Stimulated activated CD8-positive, alpha-beta memory T cell treated with anti-CD3 and anti-CD28 coated beads, Interleukin-15, amount 100 ng/mL, for 48 hours (primary cell): ENCODE data around the gene RNF17.
A peak's percentile ranks its signal among the peaks of the same experiment; 100 is the strongest.
"Not testable (repeated sequence)": the region's sequence is repeated elsewhere in the genome, so short reads cannot be mapped to it uniquely, and the experiment has no call there.

ENCODE experiments used
- DNase-seq, 2 donors: peaks; one replicate each; pipeline ENCODE4 v3.0.0-alpha.2; 2020; ENCODE audit warnings: low read depth in 2 of 2

The RNF17 gene

DNA sequence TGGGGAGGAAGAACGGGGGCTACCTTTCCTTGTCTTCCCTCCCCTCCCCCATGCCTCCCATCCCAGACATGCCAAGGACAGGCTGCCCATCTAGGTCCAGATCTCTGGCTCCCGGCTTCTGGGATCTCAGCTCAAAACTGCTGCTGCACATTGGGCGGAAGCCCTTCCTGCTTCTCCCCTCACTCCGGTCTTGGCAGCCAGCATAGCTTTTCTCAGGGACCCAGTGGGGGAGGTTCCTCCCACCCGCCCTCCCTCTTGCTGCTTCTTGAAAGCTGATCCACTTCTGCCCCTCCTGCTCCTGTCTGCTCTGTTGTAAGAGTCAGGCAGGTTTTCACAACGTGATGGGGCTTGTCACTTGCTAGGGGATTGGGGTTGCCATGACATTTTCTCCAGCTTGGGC is 21.7 kb upstream of the RNF17 start:
- no peak for DNase-seq

GRCh38 chr13:24742977-24743376 is 21.0 kb upstream of the RNF17 start:
- no peak for DNase-seq

- no peak for DNase-seq
Observed at GRCh38 chr13:24744247-24744646, 19.7 kb upstream of the RNF17 start.

GRCh38 chr13:24745516-24745860 is 18.5 kb upstream of the RNF17 start:
- DNase-seq: no peak

- no peak for DNase-seq
Observed at GRCh38 chr13:24745861-24746617, 17.9 kb upstream of the RNF17 start.

- no peak for DNase-seq
Observed at GRCh38 chr13:24746618-24747247, 17.2 kb upstream of the RNF17 start.

GRCh38 chr13:24747248-24748060 is 16.5 kb upstream of the RNF17 start:
- peak in 1 of 2 donors; percentile 14 for DNase-seq

GRCh38 chr13:24748061-24748400 is 15.9 kb upstream of the RNF17 start:
- DNase-seq: no peak

DNA sequence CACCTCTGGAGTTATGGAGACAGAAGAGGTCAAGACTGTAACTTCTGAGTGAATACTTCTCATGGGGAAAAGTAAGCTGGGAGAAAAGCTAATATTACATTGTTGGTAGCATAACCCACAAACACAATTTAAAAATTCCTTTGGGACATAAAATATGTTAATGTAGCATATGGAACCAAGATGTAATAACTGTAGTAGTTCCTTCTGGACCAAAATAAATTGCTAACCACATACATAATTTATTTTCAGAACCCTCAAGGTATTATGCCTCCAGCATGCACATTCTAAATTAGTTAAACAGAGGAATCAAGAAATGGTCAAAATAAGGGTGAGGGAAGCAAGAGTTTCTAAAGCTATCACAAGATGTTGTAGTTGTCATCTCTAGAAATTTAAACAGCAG is 4.8 kb upstream of the RNF17 start:
- no peak for DNase-seq

GRCh38 chr13:24764276-24764630 is 284 bp downstream of the RNF17 start:
- no peak for DNase-seq

GRCh38 chr13:24777171-24777570 is 13.2 kb downstream of the RNF17 start:
- DNase-seq: no peak

DNA sequence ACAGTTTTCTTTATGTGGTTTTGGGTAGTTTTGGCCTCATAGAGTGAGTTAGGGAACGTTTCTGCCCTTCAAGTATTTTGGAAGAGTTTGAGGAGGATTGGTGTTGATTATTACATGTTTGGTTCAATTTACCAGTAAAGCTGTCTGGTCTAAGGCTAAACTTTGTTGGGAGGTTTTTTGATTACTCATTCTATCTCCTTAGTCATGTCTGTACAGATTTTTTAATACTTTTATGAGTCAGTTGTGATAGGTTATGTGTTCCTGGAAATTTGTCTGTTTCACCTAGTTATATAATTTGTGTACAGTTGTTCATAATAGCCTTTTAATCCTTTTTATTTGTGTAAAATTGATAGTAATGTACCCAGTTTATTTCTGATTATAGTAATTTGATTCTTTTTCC is 20.4 kb downstream of the RNF17 start:
- DNase-seq: no peak

- DNase-seq: no peak
Observed at GRCh38 chr13:24788538-24788937, 24.6 kb downstream of the RNF17 start.

- no peak for DNase-seq
Observed at GRCh38 chr13:24802074-24802473, 38.1 kb downstream of the RNF17 start.

DNA sequence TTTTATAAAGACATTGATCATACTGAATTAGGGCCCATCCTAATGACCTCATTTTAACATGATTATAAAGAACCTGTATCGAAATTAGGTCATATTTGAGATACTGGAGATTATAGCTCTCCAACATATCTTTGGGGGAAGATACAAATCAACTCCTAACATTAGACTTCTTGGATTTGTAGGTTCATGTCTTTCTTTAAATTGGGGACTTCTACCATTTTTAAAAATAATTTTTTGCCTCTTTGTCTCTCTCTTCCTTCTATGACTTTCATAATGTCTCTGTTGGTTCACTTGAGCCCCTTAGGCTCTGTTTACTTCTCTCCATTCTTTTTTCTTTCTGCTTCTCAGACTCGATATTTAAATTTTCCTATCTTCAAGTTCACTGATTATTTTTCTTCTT is 57.2 kb downstream of the RNF17 start:
- DNase-seq: no peak

DNA sequence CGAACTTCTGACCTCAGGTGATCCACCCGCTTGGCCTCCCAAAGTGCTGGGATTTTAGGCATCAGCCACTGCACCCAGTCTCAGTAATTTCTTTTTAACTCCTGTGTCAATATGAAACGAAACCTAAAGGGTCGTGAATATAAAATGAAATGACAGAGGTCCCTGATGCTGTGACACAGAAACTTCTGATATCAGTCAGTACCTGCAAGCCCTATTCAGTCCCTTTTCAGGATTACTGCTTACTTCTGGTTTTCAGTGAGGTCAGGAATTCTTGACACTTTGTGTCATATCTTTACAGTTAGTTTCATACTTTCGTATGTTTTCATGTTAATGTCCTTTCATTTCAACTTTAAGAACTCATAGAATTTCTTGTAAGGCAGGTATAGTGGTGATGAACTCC is 58.7 kb downstream of the RNF17 start:
- no peak for DNase-seq

DNA sequence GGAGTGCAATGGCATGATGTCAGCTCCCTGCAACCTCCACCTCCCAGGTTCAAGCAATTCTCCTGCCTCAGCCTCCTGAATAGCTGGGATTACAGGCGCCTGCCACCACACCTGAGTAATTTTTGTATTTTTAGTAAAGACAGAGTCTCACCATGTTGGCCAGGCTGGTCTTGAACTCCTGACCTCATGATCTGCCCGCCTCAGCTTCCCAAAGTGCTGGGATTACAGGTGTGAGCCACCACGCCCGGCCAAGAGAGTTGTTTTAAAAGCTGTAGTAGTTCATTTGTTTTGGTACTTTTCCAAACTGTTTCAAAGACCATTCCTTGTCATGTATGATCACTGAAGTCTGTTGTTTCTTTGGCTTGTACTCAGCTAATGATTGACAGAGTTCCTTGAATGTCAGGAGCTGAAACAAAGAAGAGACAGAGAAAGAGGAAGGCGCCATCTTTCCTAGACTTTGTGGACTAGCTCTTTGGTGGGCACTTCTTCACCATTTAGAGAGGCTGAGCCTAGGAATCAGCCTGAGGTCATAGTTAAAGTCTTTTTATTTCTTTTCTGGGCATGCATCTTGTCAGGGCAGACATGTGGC is 59.2 kb downstream of the RNF17 start:
- not testable (repeated sequence) for DNase-seq

GRCh38 chr13:24827799-24828198 is 63.8 kb downstream of the RNF17 start:
- no peak for DNase-seq

DNA sequence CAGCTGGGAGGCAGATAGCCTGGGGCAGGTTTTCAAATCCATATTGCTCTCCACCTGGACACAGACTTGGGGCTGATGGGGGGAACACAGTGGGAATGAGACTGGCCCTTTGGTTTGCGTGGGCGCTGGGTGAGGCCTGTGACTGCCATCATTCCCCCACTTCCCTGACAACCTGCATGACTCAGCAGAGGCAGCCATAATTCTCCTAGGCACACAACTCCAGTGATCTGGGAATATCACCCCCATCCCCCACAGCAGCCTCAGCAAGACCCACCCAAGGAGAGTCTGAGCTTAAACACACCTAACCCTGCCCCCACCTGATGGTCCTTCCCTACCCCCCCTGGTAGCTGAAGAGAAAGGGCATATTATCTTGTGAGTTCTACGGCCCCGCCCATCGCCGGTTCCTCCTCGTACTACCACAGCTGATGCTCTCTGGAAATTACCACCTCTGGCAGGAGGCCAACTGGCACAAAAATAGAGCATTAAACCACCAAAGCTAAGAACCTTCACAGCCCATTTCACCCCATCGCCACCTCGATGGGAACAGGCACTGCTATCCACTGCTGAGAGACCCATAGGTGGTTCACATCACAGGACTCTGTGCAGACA is 71.0 kb downstream of the RNF17 start:
- DNase-seq: no peak

GRCh38 chr13:24837528-24837927 is 73.6 kb downstream of the RNF17 start:
- DNase-seq: not testable (repeated sequence)

DNA sequence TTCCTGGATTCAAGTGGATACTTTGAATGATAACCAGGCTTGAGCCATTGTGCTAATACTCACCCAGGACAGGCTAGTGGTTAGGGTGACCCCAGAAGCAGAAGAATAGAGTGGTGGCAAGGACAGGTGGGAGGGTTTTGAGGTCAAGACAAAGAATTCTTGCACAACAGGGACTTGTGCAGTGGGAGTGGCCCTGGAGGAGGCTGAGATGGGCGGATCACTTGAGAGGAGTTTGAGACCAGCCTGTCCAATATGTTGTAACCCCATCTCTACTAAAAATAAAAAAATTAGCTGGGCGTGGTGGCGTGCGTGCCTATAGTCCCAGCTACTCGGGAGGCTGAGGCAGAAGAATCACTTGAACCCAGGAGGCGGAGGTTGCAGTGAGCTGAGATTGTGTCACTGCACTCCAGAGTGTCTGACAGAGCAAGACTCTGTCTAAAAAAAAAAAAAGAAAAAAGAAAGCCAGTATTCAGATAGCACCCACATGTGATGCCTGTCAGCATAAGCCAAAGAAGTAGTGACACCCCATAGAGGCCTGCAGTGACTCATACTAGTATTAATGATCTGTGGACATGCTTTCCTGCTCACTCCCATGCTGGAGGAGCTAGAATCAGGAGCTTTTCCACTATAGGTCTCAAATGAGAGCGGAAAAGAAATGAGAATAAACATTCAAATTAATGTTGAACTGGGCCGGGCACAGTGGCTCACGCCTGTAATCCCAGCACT is 78.7 kb downstream of the RNF17 start:
- no peak for DNase-seq

DNA sequence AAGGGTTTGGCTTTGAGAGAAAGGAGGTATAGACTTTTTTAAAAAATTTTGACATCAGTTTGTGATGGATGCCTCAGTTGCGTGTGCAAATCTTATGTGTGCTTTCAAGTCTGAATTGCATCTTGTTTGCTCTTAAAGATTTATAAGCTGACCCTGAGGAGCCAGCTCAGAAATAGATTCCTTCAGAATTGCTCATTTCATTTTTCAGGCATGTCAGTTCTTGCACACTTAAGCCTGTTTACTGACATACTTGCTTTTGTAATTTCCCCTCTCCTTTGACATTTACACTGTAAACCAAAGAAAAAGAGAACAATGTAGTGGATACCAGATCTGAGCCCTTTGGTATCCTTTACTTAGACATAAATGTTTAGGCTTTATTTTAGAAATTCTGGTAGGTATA is 87.6 kb downstream of the RNF17 start:
- no peak for DNase-seq
